Brain microvascular endothelial cell (primary cell): ENCODE data around the gene DOCK9.
"Not testable (repeated sequence)": the region's sequence is repeated elsewhere in the genome, so short reads cannot be mapped to it uniquely, and the experiment has no call there.

ENCODE experiments used
- DNase-seq: peaks from one replicate; pipeline ENCODE4 v3.0.0-alpha.2; 2020
- H3K27ac ChIP-seq: fragments of 250-450 bp; sonication (Bioruptor Pico); 2 replicates; pipeline ENCODE4 v1.5.1; 2020; ENCODE audit warnings: mild to moderate bottlenecking, moderate library complexity
- H3K27me3 ChIP-seq: fragments of 250-450 bp; sonication (Bioruptor Pico); replicated peaks from 2 replicates; pipeline ENCODE4 v1.5.1; 2020; ENCODE audit warnings: mild to moderate bottlenecking
- H3K36me3 ChIP-seq: fragments of 250-450 bp; sonication (Bioruptor Pico); replicated peaks from 2 replicates; pipeline ENCODE4 v1.5.1; 2020; ENCODE audit warnings: mild to moderate bottlenecking
- H3K4me3 ChIP-seq: 2 replicates; pipeline ENCODE4 v1.5.1; 2011; ENCODE audit warnings: low read depth, mild to moderate bottlenecking, control low read depth, low read length, moderate library complexity
- CTCF ChIP-seq: IDR thresholded peaks from 2 replicates; pipeline ENCODE4 v1.5.1; 2011; ENCODE audit warnings: low read depth, mild to moderate bottlenecking, moderate library complexity, low read length, control low read depth, inconsistent platforms; ENCODE audit errors: missing control alignments
- in situ Hi-C: cut with HindIII; loops from 2 replicates; pipeline ENCODE4 v1.10.0; 2017; ENCODE audit warnings: low sequenced_read_pairs, low pct_ligation_motif_present

The DOCK9 gene

GRCh38 chr13:98813993-98814392, 163.9 kb downstream of the DOCK9 start:
- Histone ChIP-seq H3K27ac (no peak overlapping the region), H3K4me3 (no peak overlapping the region), H3K27me3 (no peaks in the 10 kb centered on the region), H3K36me3 (peaks cover 3% of the 10 kb centered on the region)
- no peak for TF ChIP-seq CTCF
- DNase-seq = no peak
- in situ Hi-C loops = no loop called here

GRCh38 chr13:98812186-98812790, 165.6 kb downstream of the DOCK9 start:
- DNase-seq, H3K36me3 ChIP-seq, in situ Hi-C loops, H3K27ac ChIP-seq, H3K4me3 ChIP-seq, H3K27me3 ChIP-seq: not testable (repeated sequence)

- in situ Hi-C loops = no loop called here
- TF ChIP-seq CTCF = no peak
- Histone ChIP-seq H3K27ac (no peak overlapping the region), H3K36me3 (peaks cover 3% of the 10 kb centered on the region), H3K4me3 (no peak overlapping the region), H3K27me3 (no peaks in the 10 kb centered on the region)
- DNase-seq = no peak
Observed at GRCh38 chr13:98810746-98811145, 167.1 kb downstream of the DOCK9 start.

GRCh38 chr13:98809345-98809777, 168.5 kb downstream of the DOCK9 start:
- no peak for DNase-seq
- no peak for TF ChIP-seq CTCF
- H3K27ac ChIP-seq = no peak overlapping the region
- H3K4me3 ChIP-seq = no peak overlapping the region
- peaks cover 6% of the 10 kb centered on the region for H3K36me3 ChIP-seq
- in situ Hi-C loops = no loop called here
- H3K27me3 ChIP-seq = no peaks in the 10 kb centered on the region

GRCh38 chr13:98807774-98808173, 170.1 kb downstream of the DOCK9 start:
- DNase-seq = no peak
- no peak overlapping the region for H3K27ac ChIP-seq
- peaks cover 6% of the 10 kb centered on the region for H3K36me3 ChIP-seq
- H3K4me3 ChIP-seq = no peak overlapping the region
- TF ChIP-seq CTCF = no peak
- H3K27me3 ChIP-seq = no peaks in the 10 kb centered on the region
- in situ Hi-C loops = no loop called here

GRCh38 chr13:98804336-98804855, 173.5 kb downstream of the DOCK9 start:
- Histone ChIP-seq H3K36me3 (peaks cover 3% of the 10 kb centered on the region), H3K4me3 (no peak overlapping the region), H3K27me3 (no peaks in the 10 kb centered on the region), H3K27ac (no peak overlapping the region)
- DNase-seq = no peak
- TF ChIP-seq CTCF = no peak
- in situ Hi-C loops = no loop called here
